ENCODE data around the gene ARNT2.

ARNT2 gene

GRCh38 chr15:80439140-80439539 is 35.0 kb downstream of the ARNT2 start:
- no peak for TF ChIP-seq CTCF (IDR thresholded peaks at IDR 0.05; ENCODE audit: control insufficient read depth, extremely low read depth, insufficient read depth)
- no peak for DNase-seq (ENCODE audit: low read depth)
- no peak overlapping the region for H3K4me3 ChIP-seq (ENCODE audit: low read depth, low read length)

- no peak for TF ChIP-seq CTCF (IDR thresholded peaks at IDR 0.05; ENCODE audit: control insufficient read depth, extremely low read depth, insufficient read depth)
- no peak overlapping the region for H3K4me3 ChIP-seq (ENCODE audit: low read depth, low read length)
- no peak for DNase-seq (ENCODE audit: low read depth)
Measured at GRCh38 chr15:80440024-80440423, 35.8 kb downstream of the ARNT2 start.

- TF ChIP-seq CTCF (IDR thresholded peaks at IDR 0.05; ENCODE audit: control insufficient read depth, extremely low read depth, insufficient read depth), result no peak
- no peak overlapping the region for H3K4me3 ChIP-seq (ENCODE audit: low read depth, low read length)
- DNase-seq (ENCODE audit: low read depth), result no peak
Measured at GRCh38 chr15:80441041-80441440, 36.9 kb downstream of the ARNT2 start.

GRCh38 chr15:80441714-80442113 is 37.5 kb downstream of the ARNT2 start:
- H3K4me3 ChIP-seq (ENCODE audit: low read depth, low read length), result no peak overlapping the region
- DNase-seq (ENCODE audit: low read depth), result no peak
- TF ChIP-seq CTCF (IDR thresholded peaks at IDR 0.05; ENCODE audit: control insufficient read depth, extremely low read depth, insufficient read depth), result no peak

GRCh38 chr15:80442728-80443403 is 38.7 kb downstream of the ARNT2 start:
- TF ChIP-seq CTCF (IDR thresholded peaks at IDR 0.05; ENCODE audit: control insufficient read depth, extremely low read depth, insufficient read depth), result no peak

GRCh38 chr15:80444680-80445251 is 40.6 kb downstream of the ARNT2 start:
- TF ChIP-seq CTCF (IDR thresholded peaks at IDR 0.05; ENCODE audit: control insufficient read depth, extremely low read depth, insufficient read depth), result no peak
- no peak for DNase-seq (ENCODE audit: low read depth)
- no peak overlapping the region for H3K4me3 ChIP-seq (ENCODE audit: low read depth, low read length)

More at GRCh38 chr15:80442728-80443403, 38.7 kb downstream of the ARNT2 start:
- DNase-seq (ENCODE audit: low read depth), result no peak
- no peak overlapping the region for H3K4me3 ChIP-seq (ENCODE audit: low read depth, low read length)
